ENCODE results near the gene FOXK1.

The FOXK1 gene

GRCh38 chr7:4700577-4701235 lies 18.6 kb downstream of the FOXK1 start:
- no peak for DNase-seq

- no peak for DNase-seq
Observed at GRCh38 chr7:4702961-4703512, 20.9 kb downstream of the FOXK1 start.

DNA sequence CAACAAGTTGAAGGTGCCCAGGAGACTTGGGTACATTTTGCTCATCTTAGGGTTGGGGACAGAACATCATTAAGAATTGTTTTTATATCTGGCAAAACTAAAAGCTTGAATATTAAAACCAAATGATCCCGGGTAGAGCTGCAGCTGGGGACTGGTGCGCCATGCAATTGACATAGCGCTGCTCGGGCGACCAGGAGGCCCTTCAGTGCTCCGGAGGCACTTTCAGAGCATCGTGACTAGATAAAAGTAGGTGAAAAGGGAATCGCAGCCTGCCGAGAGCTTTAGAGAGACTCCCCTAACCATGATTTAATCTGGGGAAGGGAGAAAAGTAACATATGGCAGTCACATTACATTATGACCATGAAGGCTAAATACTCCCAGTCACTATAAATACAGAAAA lies 21.4 kb downstream of the FOXK1 start:
- DNase-seq = no peak

DNA sequence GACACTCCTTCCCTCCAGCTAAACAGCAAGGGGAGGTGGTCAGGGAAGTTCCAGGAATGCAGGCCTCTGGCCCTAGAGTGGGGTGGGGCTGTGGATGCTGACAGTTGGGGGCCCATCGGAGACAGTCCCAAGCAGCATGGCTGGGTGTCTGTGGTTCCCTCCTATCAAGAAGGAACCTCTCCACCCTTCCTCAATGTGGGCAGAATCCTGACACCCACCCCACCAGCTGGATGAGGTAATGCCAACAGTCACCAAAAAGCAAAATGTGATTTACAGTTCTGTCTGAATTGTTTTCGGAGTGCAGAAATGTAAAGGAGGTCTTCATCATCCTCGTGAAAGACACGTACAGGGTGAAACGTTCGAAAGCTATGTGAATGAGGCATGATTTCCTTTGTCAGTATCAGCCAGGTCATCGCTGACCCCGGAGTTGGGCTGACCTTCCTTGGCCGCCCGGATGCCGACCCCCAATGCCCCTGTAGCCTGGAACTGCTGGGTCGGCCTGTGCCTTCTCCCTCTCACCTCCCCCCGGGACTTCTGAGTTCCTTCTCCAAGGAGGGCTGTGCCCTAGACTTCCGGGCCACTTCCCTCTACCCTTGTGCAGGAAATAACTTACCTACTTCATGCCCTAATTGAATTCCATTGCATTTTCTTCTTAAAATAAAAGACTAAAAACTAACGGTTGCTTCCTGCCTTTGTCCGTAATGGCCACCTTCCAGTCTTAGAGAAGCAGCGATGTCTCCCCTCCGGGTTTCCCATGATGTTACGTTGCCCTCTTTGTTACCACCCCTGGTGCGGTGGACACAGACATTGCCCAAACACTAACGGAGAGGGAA lies 24.5 kb downstream of the FOXK1 start:
- no peak for DNase-seq

GRCh38 chr7:4707217-4707741 lies 25.2 kb downstream of the FOXK1 start:
- DNase-seq = no peak

DNA sequence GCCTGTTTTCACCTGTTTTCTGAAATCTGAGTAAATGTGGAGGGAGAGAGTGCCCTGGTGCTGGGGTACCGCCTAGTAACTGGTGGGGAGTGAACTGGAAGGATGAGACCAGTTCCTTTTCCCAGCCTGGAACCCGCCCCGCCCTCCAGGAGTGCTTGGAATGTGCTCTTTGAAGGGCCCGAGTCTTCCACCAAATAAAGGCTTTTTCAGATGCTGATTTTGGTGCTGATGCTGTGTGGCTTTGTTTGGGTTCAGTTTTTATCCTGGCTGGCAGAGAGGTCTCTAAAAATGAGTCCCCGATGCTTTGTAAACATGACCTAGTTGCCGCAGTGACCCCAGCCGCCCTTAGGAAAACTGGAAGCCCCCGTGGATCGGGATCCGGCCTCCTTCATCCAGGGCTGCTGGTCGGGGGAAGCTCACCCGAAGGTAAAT lies 25.9 kb downstream of the FOXK1 start:
- no peak for DNase-seq

GRCh38 chr7:4709187-4709586 lies 27.1 kb downstream of the FOXK1 start:
- no peak for DNase-seq

DNA sequence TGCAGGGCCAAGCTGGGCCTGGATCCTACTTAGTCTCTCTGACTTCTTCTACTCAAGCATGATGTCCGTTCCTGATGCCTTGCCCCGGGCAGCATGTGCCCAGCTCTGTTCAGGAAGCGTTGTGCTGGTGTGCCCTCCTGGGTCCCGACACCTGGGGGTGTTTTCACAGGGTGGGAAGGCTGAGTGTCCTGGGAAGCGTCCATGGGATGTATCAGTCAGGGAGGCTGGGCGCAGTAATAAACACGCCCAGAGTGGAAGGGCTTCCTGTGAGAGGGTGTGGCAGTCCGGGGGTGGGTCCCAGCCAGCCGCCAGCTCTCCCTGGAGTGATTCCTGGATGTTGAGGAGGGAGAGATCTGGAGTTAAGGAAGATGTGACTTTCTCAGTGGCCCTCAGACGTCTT lies 29.0 kb downstream of the FOXK1 start:
- no peak for DNase-seq

DNA sequence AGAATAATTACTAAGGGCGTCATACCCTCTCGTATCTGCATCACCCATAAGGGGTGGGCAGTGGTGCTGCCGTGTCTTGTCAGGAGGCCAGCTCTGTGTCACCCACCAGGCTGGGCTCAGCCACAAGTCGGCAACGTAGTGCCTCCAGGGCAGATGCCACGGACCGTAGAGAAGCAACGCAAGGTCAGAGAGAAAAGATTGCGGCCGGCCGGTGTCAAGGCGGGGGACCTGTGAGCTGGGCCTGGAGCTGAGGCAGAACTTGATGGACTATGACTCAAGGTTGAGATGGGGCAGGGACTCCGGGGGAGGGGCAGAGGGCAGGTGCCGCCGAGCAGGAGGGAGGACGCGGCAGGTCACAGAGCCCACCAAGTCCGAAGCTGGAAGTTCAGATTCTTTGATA lies 29.5 kb downstream of the FOXK1 start:
- DNase-seq = no peak

DNA sequence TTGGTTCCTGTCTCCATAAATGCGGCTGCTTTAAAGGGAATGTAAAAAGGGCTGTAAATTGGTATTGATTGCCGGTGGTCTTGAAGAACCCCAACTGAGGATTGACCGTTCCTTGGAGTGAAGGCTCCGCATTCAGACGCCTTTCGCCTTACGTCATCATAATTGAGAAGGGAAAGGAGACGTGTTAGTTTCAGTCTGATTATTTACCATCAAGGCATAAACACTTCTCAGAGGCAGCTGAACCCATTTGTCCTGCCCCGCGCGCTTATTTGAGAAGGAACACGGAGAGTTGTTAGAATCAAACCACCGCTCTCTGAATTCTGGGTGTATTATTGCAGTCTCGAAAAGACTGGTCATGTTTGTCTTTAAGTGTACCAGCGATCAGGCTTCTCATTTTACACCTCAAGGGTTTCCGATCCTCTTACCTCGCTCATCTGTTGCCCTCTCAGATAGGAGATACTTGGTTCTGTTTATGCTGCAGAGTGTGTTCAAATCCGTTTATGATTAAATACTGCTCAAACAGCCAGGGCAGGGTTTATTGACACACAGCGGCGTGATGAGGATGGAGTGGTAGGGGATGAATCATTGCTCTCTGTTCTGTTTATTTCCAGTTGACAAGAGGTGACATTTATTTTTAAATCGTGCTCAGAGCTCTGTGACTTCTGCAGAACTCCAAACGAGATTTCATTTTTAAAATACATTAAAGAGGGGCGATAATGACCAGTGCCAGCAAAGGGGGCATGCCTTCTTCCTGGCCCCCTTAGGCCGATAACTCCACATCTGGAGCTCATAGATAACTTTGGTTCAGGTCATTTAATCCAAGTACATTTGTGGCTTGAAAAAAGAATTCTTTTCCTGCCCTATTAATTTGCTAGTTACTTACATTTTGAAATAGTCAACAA lies 30.4 kb downstream of the FOXK1 start:
- DNase-seq = no peak

- DNase-seq = no peak
Observed at GRCh38 chr7:4713183-4713784, 31.2 kb downstream of the FOXK1 start.

DNA sequence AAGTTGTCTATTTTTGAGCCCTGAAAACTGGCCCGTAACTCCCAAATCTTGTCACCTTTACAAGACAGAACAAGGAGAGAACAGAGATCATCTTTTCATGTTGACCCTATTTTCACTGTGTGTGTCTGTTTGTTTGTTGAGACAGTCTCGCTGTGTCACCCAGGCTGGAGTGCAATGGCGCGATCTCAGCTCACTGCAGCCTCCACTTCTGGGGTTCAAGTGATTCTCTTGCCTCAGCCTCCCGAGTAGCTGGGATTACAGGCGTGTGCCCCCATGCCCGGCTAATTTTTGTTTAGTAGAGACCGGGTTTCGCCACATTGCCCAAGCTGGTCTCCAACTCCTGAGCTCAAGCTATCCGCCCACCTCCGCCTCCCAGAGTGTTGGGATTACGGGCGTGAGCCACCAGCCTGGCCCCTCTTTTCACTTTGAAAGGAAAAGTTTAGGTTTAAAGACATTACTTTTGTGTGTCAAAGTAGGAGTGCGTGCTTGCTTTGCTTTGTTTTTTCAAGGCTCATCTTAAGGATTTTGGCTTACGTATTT lies 32.1 kb downstream of the FOXK1 start:
- no peak for DNase-seq

DNA sequence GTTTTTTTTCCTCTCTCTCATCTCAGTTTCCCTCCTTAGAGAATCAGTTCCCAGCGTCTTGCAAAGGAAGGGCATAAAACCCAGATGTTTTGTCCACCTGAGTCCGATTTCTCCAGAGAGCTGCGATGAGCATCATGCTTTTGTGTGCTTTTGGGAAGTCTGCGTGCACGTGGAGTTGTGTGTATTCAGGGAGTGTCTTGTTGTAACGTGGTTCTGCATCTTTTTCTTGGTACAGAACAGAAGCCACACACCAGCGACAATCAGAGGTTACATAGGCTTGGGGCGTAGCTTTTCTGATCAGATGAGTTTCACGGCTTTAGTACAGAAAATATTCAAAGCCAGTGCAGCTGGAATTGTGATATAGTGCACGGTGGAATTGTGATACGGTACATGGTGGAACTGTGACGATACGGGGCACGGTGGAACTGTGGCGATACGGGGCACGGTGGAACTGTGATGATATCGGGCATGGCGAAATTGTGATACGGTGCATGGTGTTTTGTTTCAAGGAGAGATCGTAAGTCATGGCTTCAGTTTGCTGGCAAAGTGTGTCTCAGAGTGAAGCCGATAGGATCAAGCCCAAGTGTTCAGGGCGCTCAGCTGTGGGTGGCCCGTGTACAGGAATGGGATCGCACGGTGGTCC lies 32.8 kb downstream of the FOXK1 start:
- DNase-seq = no peak

DNA sequence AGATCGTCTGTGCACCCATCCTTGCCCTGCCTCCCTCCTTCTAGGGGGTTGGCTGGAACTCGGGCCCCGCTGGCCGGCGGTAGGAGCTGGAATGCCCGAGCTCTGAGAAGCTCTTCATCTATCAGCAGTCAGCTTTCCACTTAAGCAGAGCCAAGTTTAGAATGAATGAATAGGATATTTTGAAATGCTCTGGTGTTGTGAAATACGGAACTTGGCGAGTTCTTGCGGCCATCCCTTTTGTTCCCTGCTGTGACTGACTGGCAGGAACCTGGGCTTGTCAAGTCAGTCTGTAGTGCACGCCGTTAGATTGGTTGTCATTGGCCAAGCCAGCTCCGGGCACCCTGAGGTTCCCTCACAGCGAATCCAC lies 33.3 kb downstream of the FOXK1 start:
- no peak for DNase-seq

DNA sequence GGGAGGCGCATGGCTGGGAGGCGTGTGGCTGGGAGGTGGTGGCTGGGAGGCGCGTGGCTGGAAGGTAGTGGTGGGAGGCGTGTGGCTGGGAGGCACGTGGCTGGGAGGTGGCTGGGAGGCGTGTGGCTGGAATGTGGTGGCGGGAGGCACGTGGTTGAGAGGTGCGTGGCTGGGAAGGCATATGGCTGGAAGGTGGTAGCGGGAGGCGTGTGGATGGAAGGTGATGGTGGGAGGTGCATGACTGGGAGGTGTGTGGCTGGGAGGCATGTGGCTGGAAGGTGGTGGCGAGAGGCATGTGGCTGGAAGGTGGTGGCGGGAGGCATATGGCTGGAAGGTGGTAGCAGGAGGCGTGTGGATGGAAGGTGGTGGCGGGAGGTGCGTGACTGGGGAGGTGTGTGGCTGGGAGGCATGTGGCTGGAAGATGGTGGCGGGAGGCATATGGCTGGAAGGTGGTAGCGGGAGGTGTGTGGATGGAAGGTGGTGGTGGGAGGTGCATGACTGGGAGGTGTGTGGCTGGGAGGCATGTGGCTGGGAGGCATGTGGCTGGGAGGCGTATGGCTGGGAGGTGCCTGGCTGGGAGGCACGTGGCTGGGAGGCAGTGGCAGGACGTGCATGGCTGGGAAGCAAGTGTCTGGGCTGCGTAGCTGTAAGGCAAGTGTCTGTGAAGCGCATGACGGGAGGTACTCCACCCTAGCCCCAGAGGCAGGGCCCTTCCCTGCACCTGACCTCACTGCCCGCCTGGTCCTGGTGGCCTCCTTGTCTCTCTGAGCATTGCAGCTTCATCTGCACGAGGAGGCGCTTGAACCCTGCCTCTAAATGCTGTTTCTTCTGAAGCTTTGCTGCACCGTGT lies 35.1 kb downstream of the FOXK1 start:
- DNase-seq = no peak

GRCh38 chr7:4718075-4718474 lies 36.0 kb downstream of the FOXK1 start:
- no peak for DNase-seq

DNA sequence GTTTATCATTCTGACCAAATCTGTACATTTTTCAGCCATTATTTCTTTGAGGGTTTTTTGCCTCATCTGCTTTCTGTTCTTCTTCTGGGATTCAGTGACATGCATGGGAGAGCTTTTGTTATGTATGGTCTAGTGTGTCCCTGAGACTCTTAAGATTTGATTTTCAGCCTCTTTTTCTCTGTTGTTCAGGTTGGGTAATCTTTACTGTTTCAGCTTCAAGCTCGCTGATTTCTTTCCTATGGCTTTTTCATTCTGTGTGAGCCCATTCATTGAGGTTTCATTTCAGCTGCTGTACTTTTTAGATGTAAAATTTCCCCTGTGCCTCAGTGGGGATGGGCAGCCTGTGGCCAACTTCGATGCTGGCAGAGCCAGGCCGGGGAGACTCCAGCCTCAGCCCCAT lies 38.1 kb downstream of the FOXK1 start:
- no peak for DNase-seq

- no peak for DNase-seq
Observed at GRCh38 chr7:4722308-4722707, 40.2 kb downstream of the FOXK1 start.

GRCh38 chr7:4722960-4723630 lies 41.0 kb downstream of the FOXK1 start:
- no peak for DNase-seq

- DNase-seq = no peak
Observed at GRCh38 chr7:4724648-4725013, 42.5 kb downstream of the FOXK1 start.
